Panc1 (cell line): ENCODE data around the gene SGCA. TPM values are rescaled to one million over a fixed set of nuclear protein-coding genes. Genes with fewer than 3 reads are reported as not detected.

Experiments used
- ATAC-seq: fragments of 200-7000 bp; cut with Tn5 transposase; 2 replicates; pipeline ENCODE4 v1.9.1; 2020; ENCODE audit warnings: mild to moderate bottlenecking, moderate library complexity
- BruUV-seq: library from RNA; stranded (reverse); fragments of 400-500 nt; replicated peaks from 2 replicates; lab custom pipeline; 2021; lab: Mats Ljungman, UMichigan
- CTCF ChIA-PET: fragments of 300-600 bp; sonication (Branson Sonifier 250); formaldehyde crosslinking; loops from one replicate; lab custom pipeline; 2022; ENCODE audit warnings: antibody characterized with exemption; lab: Charles Lee
- POLR2A ChIA-PET: fragments of 300-600 bp; sonication (Branson Sonifier 250); formaldehyde crosslinking; loops from one replicate; lab custom pipeline; 2022; ENCODE audit warnings: antibody characterized with exemption; lab: Charles Lee
- DNase-seq: peaks from one replicate; pipeline ENCODE4 v3.0.0-alpha.2; 2010; ENCODE audit warnings: low read depth, low spot score
- H3K27ac ChIP-seq: 2 replicates; pipeline ENCODE4 v1.5.1; 2011; ENCODE audit warnings: mild to moderate bottlenecking, low read length, inconsistent platforms
- H3K27me3 ChIP-seq: fragments of 200-500 bp; sonication (Bioruptor generic); 2 replicates; pipeline ENCODE4 v1.6.0; 2014; ENCODE audit warnings: low read length, inconsistent platforms; ENCODE audit not compliant: control insufficient read depth, insufficient read depth
- H3K36me3 ChIP-seq: fragments of 200-500 bp; sonication (Bioruptor generic); 2 replicates; pipeline ENCODE4 v1.5.1; 2014; ENCODE audit warnings: inconsistent platforms, mild to moderate bottlenecking, low read length, moderate library complexity; ENCODE audit not compliant: control insufficient read depth, insufficient read depth
- H3K4me1 ChIP-seq: 2 replicates; pipeline ENCODE4 v1.5.1; 2011; ENCODE audit warnings: inconsistent platforms, mild to moderate bottlenecking, low read length, moderate library complexity; ENCODE audit not compliant: control insufficient read depth, insufficient read depth
- H3K4me3 ChIP-seq, 2 experiments: 2 replicates each; pipeline ENCODE4 v1.5.1; 2011 to 2012; ENCODE audit warnings: low read depth in 2 of 2, low read length in 2 of 2, mild to moderate bottlenecking in 2 of 2, inconsistent platforms in 1 of 2, moderate library complexity in 1 of 2
- H3K9me3 ChIP-seq: fragments of 200-500 bp; sonication (Bioruptor generic); 2 replicates; pipeline ENCODE4 v1.5.1; 2014; ENCODE audit warnings: low read depth, mild to moderate bottlenecking, inconsistent platforms, low read length, moderate library complexity; ENCODE audit not compliant: control insufficient read depth, insufficient read depth
- CTCF ChIP-seq: fragments of 450-650 bp; IDR thresholded peaks from 2 replicates; pipeline ENCODE4 v1.5.1; 2017; ENCODE audit warnings: mild to moderate bottlenecking
- POLR2AphosphoS5 ChIP-seq: IDR thresholded peaks from 2 replicates; pipeline ENCODE4 v1.6.1; 2012; ENCODE audit warnings: mild to moderate bottlenecking, low read depth, low read length, moderate library complexity
- REST ChIP-seq, 2 experiments: IDR thresholded peaks; 2 replicates each; pipeline ENCODE4 v1.6.1; 2011 to 2012; ENCODE audit warnings: low read depth in 2 of 2, control low read depth in 1 of 2, low read length in 1 of 2, mild to moderate bottlenecking in 1 of 2, moderate library complexity in 1 of 2; ENCODE audit not compliant: insufficient read depth in 1 of 2
- SIN3A ChIP-seq: IDR thresholded peaks from 2 replicates; pipeline ENCODE4 v1.6.1; 2012; ENCODE audit warnings: low read depth, mild to moderate bottlenecking, low read length, moderate library complexity, borderline replicate concordance; ENCODE audit not compliant: insufficient read depth
- TCF7L2 ChIP-seq: IDR thresholded peaks from 2 replicates; pipeline ENCODE4 v1.6.1; 2011; ENCODE audit warnings: mild to moderate bottlenecking, low read depth, low read length, inconsistent platforms
- in situ Hi-C: cut with HindIII; loops from 2 replicates; pipeline ENCODE4 v1.10.0; 2016; ENCODE audit warnings: low sequenced_read_pairs, low pct_unique_long_range_greater_than_20kb
- intact Hi-C: fragments of 100-400 bp; cut with micrococcal nuclease; formaldehyde crosslinking; loops from one replicate; pipeline ENCODE4 v1.10.0; 2022; ENCODE audit not compliant: unreplicated experiment
- total RNA-seq: library from RNA; stranded (reverse); gene quantifications from one replicate; pipeline ENCODE4 v1.2.1, GENCODE V29; 2021; ENCODE audit not compliant: unreplicated experiment

The SGCA gene
- total RNA-seq, 1 experiment from 2014 or later, result not detected

GRCh38 chr17:50176559-50177357 lies 11.0 kb downstream of the SGCA start:
- Histone ChIP-seq H3K4me1 (peaks cover 31% of the 10 kb centered on the region), H3K27me3 (no peaks in the 10 kb centered on the region), H3K9me3 (no peaks in the 10 kb centered on the region), H3K4me3 (no peak overlapping the region), H3K36me3 (no peaks in the 10 kb centered on the region), H3K27ac (peak overlapping the region; percentile 69)
- POLR2A ChIA-PET, result interaction anchor here (0.8 kb wide), 1 partner anchor 15 kb away, joined by 3 read pairs; no protein-coding TSS in a partner anchor
- no peak for ATAC-seq
- intact Hi-C loops, result no loop called here
- no TSS peak for BruUV-seq
- no peak for DNase-seq
- CTCF ChIA-PET, result interaction anchor here (0.5 to 1.2 kb wide), 4 partner anchors 23 to 135 kb away, joined by 3 to 4 read pairs (median 4); no protein-coding TSS in a partner anchor
- in situ Hi-C loops, result no loop called here
- no peak for TF ChIP-seq REST (IDR thresholded peaks at IDR 0.05; ENCODE audit: insufficient read depth in 1 of 2, low read depth in 2 of 2, low read length in 1 of 2)
- no peak for TF ChIP-seq POLR2AphosphoS5
- no peak for TF ChIP-seq SIN3A
- TF ChIP-seq CTCF, result peak; percentile 54
- no peak for TF ChIP-seq TCF7L2

GRCh38 chr17:50177476-50177875 lies 11.7 kb downstream of the SGCA start:
- in situ Hi-C loops, result no loop called here
- ATAC-seq, result no peak
- ChIA-PET CTCF (interaction anchor here (0.5 to 2.0 kb wide), 7 partner anchors 8 to 152 kb away, joined by 3 to 21 read pairs (median 4); no protein-coding TSS in a partner anchor), POLR2A (interaction anchor here (0.8 kb wide), 1 partner anchor 16 kb away, joined by 3 read pairs; no protein-coding TSS in a partner anchor)
- no TSS peak for BruUV-seq
- Histone ChIP-seq H3K4me1 (peaks cover 31% of the 10 kb centered on the region), H3K4me3 (no peak overlapping the region), H3K9me3 (no peaks in the 10 kb centered on the region), H3K27me3 (no peaks in the 10 kb centered on the region), H3K27ac (peak overlapping the region; percentile 69), H3K36me3 (no peaks in the 10 kb centered on the region)
- intact Hi-C loops, result no loop called here
- TF ChIP-seq TCF7L2 (no peak), CTCF (no peak), SIN3A (no peak), POLR2AphosphoS5 (no peak), REST (IDR thresholded peaks at IDR 0.05; ENCODE audit: insufficient read depth in 1 of 2, low read depth in 2 of 2, low read length in 1 of 2) (no peak)
- DNase-seq, result no peak
